Hematopoietic multipotent progenitor cell treated with erythropoietin and hydrocortisone succinate and interleukin-3 and kit ligand, for 15 days (in vitro differentiated cells): Measurements from ENCODE around the gene CEP170.

ENCODE experiments used
- DNase-seq: peaks from one replicate; pipeline ENCODE4 v3.0.0-alpha.2; 2015; ENCODE audit warnings: low spot score

Gene CEP170

GRCh38 chr1:243267914-243268653, 13.0 kb upstream of the CEP170 start:
- no peak for DNase-seq

- no peak for DNase-seq
Measured at GRCh38 chr1:243267471-243267880, 12.4 kb upstream of the CEP170 start.

GRCh38 chr1:243266231-243266630, 11.2 kb upstream of the CEP170 start:
- no peak for DNase-seq

- DNase-seq = no peak
Measured at GRCh38 chr1:243264717-243265116, 9.6 kb upstream of the CEP170 start.

GRCh38 chr1:243261390-243261789, 6.3 kb upstream of the CEP170 start:
- no peak for DNase-seq

- no peak for DNase-seq
Measured at GRCh38 chr1:243260221-243260880, 5.3 kb upstream of the CEP170 start.

- no peak for DNase-seq
Measured at GRCh38 chr1:243258731-243259130, 3.6 kb upstream of the CEP170 start.

- no peak for DNase-seq
Measured at GRCh38 chr1:243257189-243257588, 2.1 kb upstream of the CEP170 start.

- no peak for DNase-seq
Measured at GRCh38 chr1:243256590-243256989, 1.5 kb upstream of the CEP170 start.

- DNase-seq = peak; percentile 99
Measured at GRCh38 chr1:243255791-243256512, 871 bp upstream of the CEP170 start, which contains the start of gene SDCCAG8. TSS of gene SDCCAG8 (plus strand) at chr1:243256041. CDS start at chr1:243256174, 133 bp downstream.

GRCh38 chr1:243254233-243254926, 701 bp downstream of the CEP170 start:
- DNase-seq = peak; percentile 70

- no peak for DNase-seq
Measured at GRCh38 chr1:243253926-243254232, 1.2 kb downstream of the CEP170 start.

GRCh38 chr1:243253211-243253925, 1.7 kb downstream of the CEP170 start:
- DNase-seq = peak; percentile 11

- no peak for DNase-seq
Measured at GRCh38 chr1:243251539-243251938, 3.5 kb downstream of the CEP170 start.

- no peak for DNase-seq
Measured at GRCh38 chr1:243250102-243250501, 5.0 kb downstream of the CEP170 start.

GRCh38 chr1:243249214-243249613, 5.9 kb downstream of the CEP170 start:
- no peak for DNase-seq

GRCh38 chr1:243247901-243248300, 7.2 kb downstream of the CEP170 start:
- no peak for DNase-seq

GRCh38 chr1:243246916-243247315, 8.2 kb downstream of the CEP170 start:
- no peak for DNase-seq

- DNase-seq = no peak
Measured at GRCh38 chr1:243244432-243244841, 10.6 kb downstream of the CEP170 start.

- DNase-seq = no peak
Measured at GRCh38 chr1:243236604-243237252, 18.4 kb downstream of the CEP170 start.

- DNase-seq = no peak
Measured at GRCh38 chr1:243234978-243235647, 20.0 kb downstream of the CEP170 start.
